ENCODE results near the gene SLK.

GRCh38 chr10:104061196-104061595 lies 94.3 kb downstream of the SLK start:
- TF ChIP-seq CTCF (IDR thresholded peaks at IDR 0.05) (no peak), EZH2phosphoT487 (IDR thresholded peaks at IDR 0.05) (no peak)

Measured in neural progenitor cell (in vitro differentiated cells).